ENCODE measurements around the gene RPL12. TPM values are rescaled to one million over a fixed set of nuclear protein-coding genes. Genes with fewer than 3 reads are reported as not detected.

Gene RPL12
- polyA plus RNA-seq (2013), result 3,975 TPM

DNA sequence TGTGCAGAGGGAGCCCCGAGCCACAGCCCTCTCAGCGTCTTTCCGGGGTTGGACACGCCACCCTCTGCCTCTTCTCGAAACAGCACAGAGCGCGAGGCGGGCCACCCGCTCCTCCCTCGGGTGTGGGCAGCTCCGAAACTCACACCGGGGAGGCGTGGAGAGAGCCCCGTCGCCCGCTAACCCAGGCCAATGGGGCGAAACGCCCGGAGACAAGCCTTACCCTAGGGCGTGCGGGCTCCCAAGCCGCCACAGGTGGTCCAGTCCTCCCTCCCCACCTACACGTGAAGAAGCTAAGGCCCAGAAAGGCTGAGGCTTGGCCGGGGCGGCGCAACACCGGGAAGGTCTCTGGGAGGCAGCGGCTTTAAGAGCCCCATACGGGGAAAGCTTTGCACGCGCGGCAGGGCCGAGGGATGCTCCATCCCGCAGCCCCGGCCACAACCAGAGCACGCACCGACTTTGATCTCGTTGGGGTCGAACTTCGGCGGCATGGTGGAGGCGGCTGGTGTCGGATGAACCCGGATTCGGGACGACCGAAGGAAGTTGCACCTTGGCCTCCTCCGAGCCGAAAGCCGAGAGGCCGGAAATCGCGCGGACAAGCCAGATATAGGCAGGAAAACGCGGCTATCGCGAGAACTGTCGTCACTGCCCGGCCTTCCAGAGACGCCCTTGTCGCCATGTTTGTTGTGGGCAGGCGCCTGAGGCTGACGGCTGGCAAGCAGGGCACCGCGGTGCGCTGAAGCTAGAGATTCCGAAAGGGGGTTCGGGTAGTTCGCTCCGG is at the start of gene RPL12, which contains the start of gene LRSAM1:
Gene RPL12, minus strand, starts transcription at position 577 of the 778 bp plus-strand sequence. Its CDS starts 89 bp downstream, at position 488.
Gene LRSAM1, plus strand, starts transcription at position 681 of the 778 bp plus-strand sequence. CDS start 3,018 bp downstream, outside the sequence.
- ChIA-PET POLR2A (interaction anchor here (0.5 to 3.0 kb wide), 10 partner anchors 11 to 293 kb away, joined by 3 to 14 read pairs (median 4); partner anchors contain the start of genes SLC2A8 and ZNF79), CTCF (interaction anchor here (1.4 kb wide), 1 partner anchor 29 kb away, joined by 3 read pairs; no protein-coding TSS in a partner anchor)
- H3K4me1 ChIP-seq (ENCODE audit: control extremely low read depth in 1 of 4, control insufficient read depth in 4 of 4, insufficient read depth in 4 of 4, low read length in 3 of 4), result peaks cover 13 to 57% (median 40%) of the 10 kb centered on the region in 4 experiments
- no peaks in the 10 kb centered on the region for H3K9me3 ChIP-seq (ENCODE audit: control extremely low read depth in 1 of 5, control insufficient read depth in 4 of 5, insufficient read depth in 2 of 5, low read depth in 1 of 5, low read length in 4 of 5)
- H3K4me3 ChIP-seq (ENCODE audit: control insufficient read depth in 1 of 7, extremely low read depth in 1 of 7, insufficient read depth in 4 of 7, low read depth in 2 of 7, low read length in 6 of 7), result peak within 1 kb of the TSS; percentile 85 to 99 (median 92)
- peak within 1 kb of the TSS; percentile 84 to 92 for H3K27ac ChIP-seq (ENCODE audit: insufficient read depth in 1 of 2, low read depth in 1 of 2, low read length in 2 of 2, poor library complexity in 1 of 2, severe bottlenecking in 2 of 2)
- peak; percentile 95 to 98 (median 96) for DNase-seq
- under 1% methylated on average over 60 of the region's 71 CpGs for WGBS (ENCODE audit: insufficient coverage)
- H3K36me3 ChIP-seq (ENCODE audit: control insufficient read depth in 4 of 4, insufficient read depth in 4 of 4, low read length in 3 of 4), result peaks cover 4 to 60% (median 34%) of the 10 kb centered on the region in 4 experiments
- H3K27me3 ChIP-seq (replicated peaks in 2 of 5; ENCODE audit: control insufficient read depth in 4 of 5, insufficient read depth in 5 of 5, low read length in 4 of 5), result no peaks in the 10 kb centered on the region

DNA sequence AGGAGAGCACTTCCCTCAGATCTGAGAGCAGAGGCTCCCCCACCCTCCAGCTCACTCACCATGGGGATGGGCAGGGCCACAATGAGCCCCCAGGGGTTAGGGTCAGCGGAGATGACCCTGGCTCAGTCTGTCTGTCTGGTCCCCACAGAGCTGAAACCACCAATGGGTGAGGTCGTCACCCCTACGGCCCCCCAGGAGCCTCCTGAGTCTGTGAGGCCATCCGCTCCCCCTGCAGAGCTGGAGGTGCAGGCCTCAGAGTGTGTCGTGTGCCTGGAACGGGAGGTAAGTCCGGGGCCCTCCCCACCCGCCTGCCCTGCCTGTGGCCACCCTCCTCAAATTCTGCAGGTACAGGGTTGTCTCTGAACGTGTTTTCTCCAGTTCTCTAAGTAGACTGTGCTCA is 49.7 kb upstream of the RPL12 start:
- POLR2A ChIA-PET, result no interaction called here
- 98% methylated on average over 9 of the region's 9 CpGs for WGBS (ENCODE audit: insufficient coverage)
- DNase-seq, result no peak
- H3K36me3 ChIP-seq (ENCODE audit: control insufficient read depth in 4 of 4, insufficient read depth in 4 of 4, low read length in 3 of 4), result peaks cover 0 to 41% (median 26%) of the 10 kb centered on the region in 4 experiments
- CTCF ChIA-PET, result interaction anchor here (0.6 to 1.1 kb wide), 3 partner anchors 22 to 419 kb away, joined by 3 to 4 read pairs (median 4); partner anchors contain the start of gene TOR2A
- no peaks in the 10 kb centered on the region for H3K9me3 ChIP-seq (ENCODE audit: control extremely low read depth in 1 of 5, control insufficient read depth in 4 of 5, insufficient read depth in 2 of 5, low read depth in 1 of 5, low read length in 4 of 5)
- no peaks in the 10 kb centered on the region for H3K4me1 ChIP-seq (ENCODE audit: control extremely low read depth in 1 of 4, control insufficient read depth in 4 of 4, insufficient read depth in 4 of 4, low read length in 3 of 4)
- H3K4me3 ChIP-seq (ENCODE audit: control insufficient read depth in 1 of 7, extremely low read depth in 1 of 7, insufficient read depth in 4 of 7, low read depth in 2 of 7, low read length in 6 of 7), result no peak overlapping the region
- no peak overlapping the region for H3K27ac ChIP-seq (ENCODE audit: insufficient read depth in 1 of 2, low read depth in 1 of 2, low read length in 2 of 2, poor library complexity in 1 of 2, severe bottlenecking in 2 of 2)
- no peaks in the 10 kb centered on the region for H3K27me3 ChIP-seq (replicated peaks in 2 of 5; ENCODE audit: control insufficient read depth in 4 of 5, insufficient read depth in 5 of 5, low read length in 4 of 5)

DNA sequence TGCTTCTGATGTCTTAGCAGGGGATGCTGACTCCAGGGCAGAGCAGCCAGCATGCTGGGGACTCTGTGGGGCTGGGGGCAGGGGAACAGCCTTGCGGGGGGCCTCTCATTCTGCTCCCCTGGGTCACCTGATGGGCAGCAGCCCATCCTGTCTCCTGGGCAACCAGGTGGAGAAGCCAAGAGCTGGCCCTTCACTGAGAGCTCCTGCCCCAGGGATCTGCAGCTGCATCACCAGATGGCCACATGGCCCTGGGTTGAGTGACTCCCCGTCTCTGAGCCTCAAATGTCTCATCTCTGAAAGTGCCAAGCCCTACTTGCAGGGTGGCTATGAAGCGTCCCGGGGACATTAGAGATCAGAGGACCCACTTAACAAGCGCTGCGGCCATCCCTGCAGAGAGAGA is 49.2 kb upstream of the RPL12 start:
- POLR2A ChIA-PET, result no interaction called here
- H3K27ac ChIP-seq (ENCODE audit: insufficient read depth in 1 of 2, low read depth in 1 of 2, low read length in 2 of 2, poor library complexity in 1 of 2, severe bottlenecking in 2 of 2), result no peak overlapping the region
- no peaks in the 10 kb centered on the region for H3K27me3 ChIP-seq (replicated peaks in 2 of 5; ENCODE audit: control insufficient read depth in 4 of 5, insufficient read depth in 5 of 5, low read length in 4 of 5)
- no peaks in the 10 kb centered on the region for H3K4me1 ChIP-seq (ENCODE audit: control extremely low read depth in 1 of 4, control insufficient read depth in 4 of 4, insufficient read depth in 4 of 4, low read length in 3 of 4)
- H3K9me3 ChIP-seq (ENCODE audit: control extremely low read depth in 1 of 5, control insufficient read depth in 4 of 5, insufficient read depth in 2 of 5, low read depth in 1 of 5, low read length in 4 of 5), result no peaks in the 10 kb centered on the region
- 100% methylated on average over 2 of the region's 6 CpGs for WGBS (ENCODE audit: insufficient coverage)
- CTCF ChIA-PET, result interaction anchor here (1.0 to 1.1 kb wide), 2 partner anchors 234 to 419 kb away, joined by 4 read pairs; partner anchors contain the start of gene TOR2A
- no peak overlapping the region for H3K4me3 ChIP-seq (ENCODE audit: control insufficient read depth in 1 of 7, extremely low read depth in 1 of 7, insufficient read depth in 4 of 7, low read depth in 2 of 7, low read length in 6 of 7)
- peaks cover 0 to 43% (median 30%) of the 10 kb centered on the region in 4 experiments for H3K36me3 ChIP-seq (ENCODE audit: control insufficient read depth in 4 of 4, insufficient read depth in 4 of 4, low read length in 3 of 4)
- DNase-seq, result no peak

DNA sequence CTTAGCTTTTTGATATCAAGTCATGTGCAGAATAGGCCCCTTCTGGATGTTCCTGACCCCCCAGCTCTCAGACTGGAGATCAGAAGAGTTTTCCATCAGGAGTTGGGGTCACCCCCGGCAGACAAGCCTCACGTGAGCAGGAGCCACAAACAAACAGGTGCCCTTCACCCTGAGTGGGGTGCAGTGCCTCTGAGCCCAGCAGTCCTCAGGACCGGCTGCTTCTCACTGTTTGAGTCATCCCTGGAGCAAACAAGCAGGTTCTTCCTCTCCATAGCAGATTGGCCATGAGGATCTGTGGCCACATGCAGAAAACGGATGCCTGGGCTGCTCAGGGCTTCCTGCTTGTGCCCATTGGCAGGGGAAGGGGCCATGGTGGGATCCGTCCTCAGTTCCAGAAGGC is 47.1 kb upstream of the RPL12 start:
- no peak for DNase-seq
- WGBS (ENCODE audit: insufficient coverage), result 89% methylated on average over 4 of the region's 5 CpGs
- Histone ChIP-seq H3K36me3 (ENCODE audit: control insufficient read depth in 4 of 4, insufficient read depth in 4 of 4, low read length in 3 of 4) (peaks cover 0 to 55% (median 33%) of the 10 kb centered on the region in 4 experiments), H3K9me3 (ENCODE audit: control extremely low read depth in 1 of 5, control insufficient read depth in 4 of 5, insufficient read depth in 2 of 5, low read depth in 1 of 5, low read length in 4 of 5) (no peaks in the 10 kb centered on the region), H3K27me3 (replicated peaks in 2 of 5; ENCODE audit: control insufficient read depth in 4 of 5, insufficient read depth in 5 of 5, low read length in 4 of 5) (no peaks in the 10 kb centered on the region), H3K27ac (ENCODE audit: insufficient read depth in 1 of 2, low read depth in 1 of 2, low read length in 2 of 2, poor library complexity in 1 of 2, severe bottlenecking in 2 of 2) (no peak overlapping the region), H3K4me3 (ENCODE audit: control insufficient read depth in 1 of 7, extremely low read depth in 1 of 7, insufficient read depth in 4 of 7, low read depth in 2 of 7, low read length in 6 of 7) (no peak overlapping the region), H3K4me1 (ENCODE audit: control extremely low read depth in 1 of 4, control insufficient read depth in 4 of 4, insufficient read depth in 4 of 4, low read length in 3 of 4) (no peaks in the 10 kb centered on the region)
- CTCF ChIA-PET, result interaction anchor here (1.7 kb wide), 1 partner anchor 236 kb away, joined by 3 read pairs; no protein-coding TSS in a partner anchor
- POLR2A ChIA-PET, result no interaction called here

DNA sequence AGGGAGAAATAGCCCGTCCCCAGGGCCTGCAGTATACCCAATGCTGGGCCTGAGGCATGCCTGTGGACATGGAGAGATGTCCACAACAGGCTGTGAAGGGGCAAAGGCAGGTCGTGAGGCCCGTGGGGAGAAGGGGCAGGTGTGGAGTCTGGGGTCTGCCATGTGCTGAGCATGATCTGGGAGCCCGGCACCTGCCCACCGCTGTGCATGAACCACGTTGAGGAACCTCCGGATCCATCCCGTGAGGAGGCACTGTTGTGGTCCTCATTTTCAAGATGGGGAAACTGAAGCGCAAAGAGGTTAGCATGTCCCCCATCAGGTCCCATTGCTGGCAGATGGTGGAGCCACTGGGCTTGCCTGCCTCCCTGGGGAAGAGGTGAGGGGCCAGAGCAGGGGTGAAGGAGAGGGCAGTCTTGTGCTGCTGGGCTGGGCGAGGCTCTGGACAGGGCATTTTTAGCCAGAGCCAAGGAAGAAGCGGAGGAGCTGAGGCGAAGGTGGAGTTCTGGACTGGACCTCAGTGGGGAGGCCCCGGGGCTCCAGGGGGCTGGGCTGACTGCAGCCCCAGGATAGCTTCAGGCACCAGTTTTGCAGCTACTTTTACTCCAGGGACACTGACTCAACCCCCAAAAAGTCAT is 46.6 kb upstream of the RPL12 start:
- Histone ChIP-seq H3K4me3 (ENCODE audit: control insufficient read depth in 1 of 7, extremely low read depth in 1 of 7, insufficient read depth in 4 of 7, low read depth in 2 of 7, low read length in 6 of 7) (no peak overlapping the region), H3K36me3 (ENCODE audit: control insufficient read depth in 4 of 4, insufficient read depth in 4 of 4, low read length in 3 of 4) (peaks cover 0 to 52% (median 34%) of the 10 kb centered on the region in 4 experiments), H3K9me3 (ENCODE audit: control extremely low read depth in 1 of 5, control insufficient read depth in 4 of 5, insufficient read depth in 2 of 5, low read depth in 1 of 5, low read length in 4 of 5) (no peaks in the 10 kb centered on the region), H3K27me3 (replicated peaks in 2 of 5; ENCODE audit: control insufficient read depth in 4 of 5, insufficient read depth in 5 of 5, low read length in 4 of 5) (no peaks in the 10 kb centered on the region), H3K4me1 (ENCODE audit: control extremely low read depth in 1 of 4, control insufficient read depth in 4 of 4, insufficient read depth in 4 of 4, low read length in 3 of 4) (no peaks in the 10 kb centered on the region), H3K27ac (ENCODE audit: insufficient read depth in 1 of 2, low read depth in 1 of 2, low read length in 2 of 2, poor library complexity in 1 of 2, severe bottlenecking in 2 of 2) (no peak overlapping the region)
- ChIA-PET POLR2A (no interaction called here), CTCF (interaction anchor here (1.2 kb wide), 1 partner anchor 38 kb away, joined by 3 read pairs; no protein-coding TSS in a partner anchor)
- 98% methylated on average over 11 of the region's 13 CpGs for WGBS (ENCODE audit: insufficient coverage)
- no peak for DNase-seq

DNA sequence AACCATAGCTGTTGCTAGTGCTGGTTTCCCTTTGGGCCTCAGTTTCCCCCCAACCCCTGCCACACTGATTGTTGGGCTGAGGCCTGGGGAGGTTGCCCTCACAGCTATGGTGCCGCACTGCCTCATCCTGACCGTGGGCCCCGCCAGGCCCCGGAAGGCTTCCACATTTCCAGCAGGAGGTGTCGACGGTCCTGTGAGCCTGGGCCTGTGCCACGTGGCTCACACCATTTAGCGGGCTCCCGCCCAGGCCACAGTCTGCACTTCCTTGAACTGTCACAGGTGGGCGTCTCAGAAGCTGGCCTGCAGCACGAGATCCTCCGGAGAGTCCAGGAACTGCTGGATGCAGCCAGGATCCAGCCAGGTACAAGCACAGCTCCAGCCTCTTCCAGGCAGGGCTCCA is 45.8 kb upstream of the RPL12 start:
- Histone ChIP-seq H3K27me3 (replicated peaks in 2 of 5; ENCODE audit: control insufficient read depth in 4 of 5, insufficient read depth in 5 of 5, low read length in 4 of 5) (no peaks in the 10 kb centered on the region), H3K27ac (ENCODE audit: insufficient read depth in 1 of 2, low read depth in 1 of 2, low read length in 2 of 2, poor library complexity in 1 of 2, severe bottlenecking in 2 of 2) (no peak overlapping the region), H3K9me3 (ENCODE audit: control extremely low read depth in 1 of 5, control insufficient read depth in 4 of 5, insufficient read depth in 2 of 5, low read depth in 1 of 5, low read length in 4 of 5) (no peaks in the 10 kb centered on the region), H3K36me3 (ENCODE audit: control insufficient read depth in 4 of 4, insufficient read depth in 4 of 4, low read length in 3 of 4) (peaks cover 0 to 56% (median 39%) of the 10 kb centered on the region in 4 experiments), H3K4me3 (ENCODE audit: control insufficient read depth in 1 of 7, extremely low read depth in 1 of 7, insufficient read depth in 4 of 7, low read depth in 2 of 7, low read length in 6 of 7) (no peak overlapping the region), H3K4me1 (ENCODE audit: control extremely low read depth in 1 of 4, control insufficient read depth in 4 of 4, insufficient read depth in 4 of 4, low read length in 3 of 4) (no peaks in the 10 kb centered on the region)
- POLR2A ChIA-PET, result no interaction called here
- no peak for DNase-seq
- WGBS (ENCODE audit: insufficient coverage), result 95% methylated on average over 12 of the region's 12 CpGs
- CTCF ChIA-PET, result interaction anchor here (1.1 to 1.2 kb wide), 2 partner anchors 14 to 38 kb away, joined by 3 read pairs; no protein-coding TSS in a partner anchor
